ENCODE results near the gene MMD2.

DNA sequence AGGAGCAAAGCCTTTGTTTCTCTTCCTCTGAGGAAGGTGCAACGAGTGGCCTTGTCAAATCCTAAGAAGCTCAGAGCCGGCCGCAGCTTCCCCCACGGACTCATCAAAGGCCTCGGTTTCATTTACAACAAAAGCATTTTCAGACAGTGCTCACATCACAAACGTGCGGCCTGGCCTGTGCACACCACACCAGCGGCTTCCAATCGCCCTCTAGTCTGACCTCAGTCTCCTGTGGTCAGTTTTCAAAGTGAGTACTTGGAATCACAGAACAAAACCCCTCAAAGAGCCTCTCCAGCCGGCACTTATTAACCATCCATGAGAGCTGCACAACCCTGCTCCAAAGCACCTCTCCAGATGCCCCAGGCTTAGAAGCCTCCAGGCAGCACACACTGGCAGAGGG is 78.8 kb downstream of the MMD2 start:
- TF ChIP-seq CTCF (IDR thresholded peaks at IDR 0.05; ENCODE audit: poor library complexity) = no peak
- no peak for TF ChIP-seq EZH2 (IDR thresholded peaks at IDR 0.05; ENCODE audit: borderline replicate concordance)

All from hepatocyte (in vitro differentiated cells).